HEK293 (cell line): ENCODE data around the gene ZFY.

Source experiments
- CTCF ChIA-PET: fragments of 350-600 bp; formaldehyde crosslinking; extraction: SDS; loops from one replicate; lab custom pipeline; 2021; ENCODE audit warnings: antibody characterized with exemption; lab: Yijun Ruan, JAX
- POLR2A ChIA-PET: fragments of 300-600 bp; formaldehyde crosslinking; extraction: SDS; loops from one replicate; lab custom pipeline; 2020; ENCODE audit warnings: antibody characterized with exemption, inconsistent platforms; lab: Yijun Ruan, JAX
- H3K27ac ChIP-seq: fragments of 200-500 bp; sonication (Bioruptor generic); 2 replicates; pipeline ENCODE4 v1.5.1; 2014; ENCODE audit warnings: low read depth, low read length, control low read depth, inconsistent platforms; ENCODE audit errors: extremely low read depth
- H3K36me3 ChIP-seq, 2 experiments: fragments of 200-500 bp in 1 of 2; sonication (Bioruptor generic) in 1 of 2; 1 replicate in 1 of 2; 2 replicates in 1 of 2; pipeline ENCODE4 v1.5.1; 2014 to 2017; ENCODE audit warnings: inconsistent platforms in 2 of 2, low read length in 2 of 2; ENCODE audit not compliant: control insufficient read depth in 2 of 2, insufficient read depth in 1 of 2
- H3K4me1 ChIP-seq: fragments of 200-500 bp; sonication (Bioruptor generic); 2 replicates; pipeline ENCODE4 v1.5.1; 2014; ENCODE audit warnings: mild to moderate bottlenecking, low read length, inconsistent platforms; ENCODE audit not compliant: control insufficient read depth, insufficient read depth
- H3K4me3 ChIP-seq: 2 replicates; pipeline ENCODE4 v1.5.1; 2011; ENCODE audit warnings: low read depth, mild to moderate bottlenecking, control low read depth, low read length, moderate library complexity
- H3K9me3 ChIP-seq: fragments of 200-500 bp; sonication (Bioruptor generic); 2 replicates; pipeline ENCODE4 v1.5.1; 2014; ENCODE audit warnings: low read depth, low read length, inconsistent platforms; ENCODE audit not compliant: control insufficient read depth, insufficient read depth
- AEBP2 ChIP-seq: fragments of 450-650 bp; formaldehyde crosslinking; IDR thresholded peaks from 2 replicates; pipeline ENCODE4 v1.5.1; 2016; ENCODE audit warnings: missing biosample characterization, missing genetic modification characterization, borderline replicate concordance
- INSM2 ChIP-seq: fragments of 450-650 bp; formaldehyde crosslinking; IDR thresholded peaks from 2 replicates; pipeline ENCODE4 v1.5.1; 2016; ENCODE audit warnings: missing biosample characterization, missing genetic modification characterization
- KLF10 ChIP-seq: fragments of 450-650 bp; IDR thresholded peaks from 2 replicates; pipeline ENCODE4 v1.5.1; 2018; ENCODE audit warnings: missing biosample characterization, mild to moderate bottlenecking, missing genetic modification characterization
- ZBTB49 ChIP-seq: fragments of 450-650 bp; formaldehyde crosslinking; IDR thresholded peaks from 2 replicates; pipeline ENCODE4 v1.5.1; 2016; ENCODE audit warnings: missing biosample characterization, missing genetic modification characterization, low read depth
- ZBTB7A ChIP-seq: fragments of 450-650 bp; formaldehyde crosslinking; IDR thresholded peaks from 2 replicates; pipeline ENCODE4 v1.5.1; 2016; ENCODE audit warnings: low read depth, missing biosample characterization, missing genetic modification characterization
- ZFP37 ChIP-seq: fragments of 450-650 bp; formaldehyde crosslinking; IDR thresholded peaks from 2 replicates; pipeline ENCODE4 v1.5.1; 2016; ENCODE audit warnings: missing biosample characterization, missing genetic modification characterization
- ZNF132 ChIP-seq: fragments of 450-650 bp; formaldehyde crosslinking; IDR thresholded peaks from 2 replicates; pipeline ENCODE4 v1.5.1; 2017; ENCODE audit warnings: missing biosample characterization, missing genetic modification characterization, borderline replicate concordance
- ZNF138 ChIP-seq: fragments of 450-650 bp; formaldehyde crosslinking; IDR thresholded peaks from 2 replicates; pipeline ENCODE4 v1.5.1; 2016; ENCODE audit warnings: missing biosample characterization, missing genetic modification characterization, borderline replicate concordance
- ZNF140 ChIP-seq: fragments of 450-650 bp; formaldehyde crosslinking; IDR thresholded peaks from 2 replicates; pipeline ENCODE4 v1.5.1; 2016; ENCODE audit warnings: missing biosample characterization, missing genetic modification characterization
- ZNF26 ChIP-seq: fragments of 450-650 bp; formaldehyde crosslinking; IDR thresholded peaks from 2 replicates; pipeline ENCODE4 v1.5.1; 2016; ENCODE audit warnings: missing biosample characterization, missing genetic modification characterization
- ZNF280D ChIP-seq: fragments of 450-650 bp; formaldehyde crosslinking; IDR thresholded peaks from 2 replicates; pipeline ENCODE4 v1.5.1; 2016; ENCODE audit warnings: missing biosample characterization, missing genetic modification characterization
- ZNF335 ChIP-seq: fragments of 450-650 bp; formaldehyde crosslinking; conservative IDR thresholded peaks from 2 replicates; pipeline ENCODE4 v1.5.1; 2016; ENCODE audit warnings: missing biosample characterization, missing genetic modification characterization
- ZNF433 ChIP-seq: fragments of 450-650 bp; formaldehyde crosslinking; IDR thresholded peaks from 2 replicates; pipeline ENCODE4 v1.5.1; 2016; ENCODE audit warnings: missing biosample characterization, missing genetic modification characterization, low read depth
- ZNF529 ChIP-seq: fragments of 450-650 bp; formaldehyde crosslinking; IDR thresholded peaks from 2 replicates; pipeline ENCODE4 v1.5.1; 2017; ENCODE audit warnings: missing genetic modification characterization, missing biosample characterization; ENCODE audit not compliant: insufficient replicate concordance
- ZNF544 ChIP-seq: fragments of 450-650 bp; formaldehyde crosslinking; IDR thresholded peaks from 2 replicates; pipeline ENCODE4 v1.5.0; 2017; ENCODE audit warnings: missing biosample characterization, missing genetic modification characterization
- ZNF561 ChIP-seq: fragments of 450-650 bp; IDR thresholded peaks from 2 replicates; pipeline ENCODE4 v1.5.1; 2018; ENCODE audit warnings: missing biosample characterization, missing genetic modification characterization, borderline replicate concordance
- ZNF664 ChIP-seq: fragments of 450-650 bp; formaldehyde crosslinking; IDR thresholded peaks from 2 replicates; pipeline ENCODE4 v1.5.1; 2016; ENCODE audit warnings: missing biosample characterization, missing genetic modification characterization
- ZNF704 ChIP-seq: fragments of 450-650 bp; formaldehyde crosslinking; IDR thresholded peaks from 2 replicates; pipeline ENCODE4 v1.5.1; 2016; ENCODE audit warnings: missing biosample characterization, missing genetic modification characterization
- ZNF707 ChIP-seq: fragments of 450-650 bp; formaldehyde crosslinking; IDR thresholded peaks from 2 replicates; pipeline ENCODE4 v1.5.1; 2016; ENCODE audit warnings: missing biosample characterization, missing genetic modification characterization
- ZNF76 ChIP-seq: fragments of 450-650 bp; formaldehyde crosslinking; IDR thresholded peaks from 2 replicates; pipeline ENCODE4; 2016; ENCODE audit warnings: low read depth, missing biosample characterization, missing genetic modification characterization, borderline replicate concordance
- ZSCAN30 ChIP-seq: fragments of 450-650 bp; IDR thresholded peaks from 2 replicates; pipeline ENCODE4 v1.5.1; 2018; ENCODE audit warnings: missing biosample characterization, mild to moderate bottlenecking, missing genetic modification characterization, moderate library complexity

Gene ZFY

GRCh38 chrY:2979283-2979682 lies 44.1 kb downstream of the ZFY start:
- H3K27ac ChIP-seq: no peak overlapping the region
- no peaks in the 10 kb centered on the region for H3K9me3 ChIP-seq
- TF ChIP-seq ZNF280D (tag by site-specific recombination): no peak
- TF ChIP-seq ZBTB49 (tag by site-specific recombination): no peak
- TF ChIP-seq ZNF132: no peak
- no peak for TF ChIP-seq ZNF140 (tag by site-specific recombination)
- TF ChIP-seq INSM2 (tag by site-specific recombination): no peak
- ChIA-PET CTCF (no interaction called here), POLR2A (no interaction called here)
- no peak overlapping the region for H3K4me3 ChIP-seq
- no peaks in the 10 kb centered on the region for H3K36me3 ChIP-seq
- H3K4me1 ChIP-seq: no peaks in the 10 kb centered on the region

GRCh38 chrY:2984491-2984890 lies 49.3 kb downstream of the ZFY start:
- ChIA-PET CTCF (no interaction called here), POLR2A (no interaction called here)
- Histone ChIP-seq H3K36me3 (no peaks in the 10 kb centered on the region), H3K27ac (no peak overlapping the region), H3K4me1 (no peaks in the 10 kb centered on the region), H3K9me3 (no peaks in the 10 kb centered on the region), H3K4me3 (no peak overlapping the region)
- TF ChIP-seq ZNF704 (tag by site-specific recombination) (no peak), ZSCAN30 (tag by site-specific recombination) (no peak), ZNF76 (tag by site-specific recombination) (no peak), KLF10 (tag by site-specific recombination) (no peak), ZNF335 (tag by site-specific recombination) (no peak), ZBTB7A (no peak), ZNF26 (no peak), ZNF544 (no peak), ZNF138 (tag by site-specific recombination) (no peak), ZNF529 (tag by site-specific recombination) (no peak), ZNF433 (no peak), ZNF664 (tag by site-specific recombination) (no peak), ZFP37 (tag by site-specific recombination) (no peak), ZBTB49 (tag by site-specific recombination) (no peak), ZNF707 (tag by site-specific recombination) (no peak), AEBP2 (tag by site-specific recombination) (no peak), ZNF561 (no peak)
